HG03025 (cell line): Measurements from ENCODE around the gene CEP162.
"Not testable (repeated sequence)": the region's sequence is repeated elsewhere in the genome, so short reads cannot be mapped to it uniquely, and the experiment has no call there.

ENCODE experiments used
- ATAC-seq: cut with Tn5 transposase; IDR thresholded peaks from one replicate; pipeline ENCODE4 v1.9.1; 2021; ENCODE audit warnings: mild to moderate bottlenecking, moderate library complexity; ENCODE audit not compliant: unreplicated experiment, low FRiP score

The CEP162 gene

GRCh38 chr6:84243240-84243639 is 15.8 kb upstream of the CEP162 start:
- ATAC-seq: no peak

GRCh38 chr6:84242265-84242664 is 14.8 kb upstream of the CEP162 start:
- peak; percentile 93 for ATAC-seq

- ATAC-seq: peak; percentile 0
Observed at GRCh38 chr6:84228198-84228543, 728 bp upstream of the CEP162 start.

- ATAC-seq: no peak
Observed at GRCh38 chr6:84227044-84227433, 404 bp downstream of the CEP162 start.

GRCh38 chr6:84224251-84224650 is 3.2 kb downstream of the CEP162 start:
- no peak for ATAC-seq

GRCh38 chr6:84223608-84224007 is 3.8 kb downstream of the CEP162 start:
- not testable (repeated sequence) for ATAC-seq

- ATAC-seq: no peak
Observed at GRCh38 chr6:84222426-84222825, 5.0 kb downstream of the CEP162 start.

- ATAC-seq: no peak
Observed at GRCh38 chr6:84220809-84221409, 6.5 kb downstream of the CEP162 start.

- no peak for ATAC-seq
Observed at GRCh38 chr6:84218091-84218490, 9.4 kb downstream of the CEP162 start.

GRCh38 chr6:84213217-84213616 is 14.2 kb downstream of the CEP162 start:
- no peak for ATAC-seq

GRCh38 chr6:84204011-84204410 is 23.4 kb downstream of the CEP162 start:
- ATAC-seq: no peak

- ATAC-seq: not testable (repeated sequence)
Observed at GRCh38 chr6:84199987-84200386, 27.5 kb downstream of the CEP162 start.

GRCh38 chr6:84197708-84198107 is 29.7 kb downstream of the CEP162 start:
- ATAC-seq: no peak

GRCh38 chr6:84193114-84193708 is 34.2 kb downstream of the CEP162 start:
- no peak for ATAC-seq

GRCh38 chr6:84191802-84192201 is 35.6 kb downstream of the CEP162 start:
- ATAC-seq: no peak

- not testable (repeated sequence) for ATAC-seq
Observed at GRCh38 chr6:84189356-84189755, 38.1 kb downstream of the CEP162 start.

- ATAC-seq: no peak
Observed at GRCh38 chr6:84183430-84183829, 44.0 kb downstream of the CEP162 start.

GRCh38 chr6:84182001-84182400 is 45.4 kb downstream of the CEP162 start:
- ATAC-seq: no peak

GRCh38 chr6:84177241-84177640 is 50.2 kb downstream of the CEP162 start:
- no peak for ATAC-seq

- ATAC-seq: no peak
Observed at GRCh38 chr6:84172574-84172973, 54.9 kb downstream of the CEP162 start.

- ATAC-seq: no peak
Observed at GRCh38 chr6:84172080-84172479, 55.4 kb downstream of the CEP162 start.

- ATAC-seq: no peak
Observed at GRCh38 chr6:84167457-84167856, 60.0 kb downstream of the CEP162 start.

GRCh38 chr6:84166395-84166794 is 61.0 kb downstream of the CEP162 start:
- no peak for ATAC-seq
